Subcutaneous abdominal adipose tissue (tissue), 5 donors: ENCODE measurements around the gene PDXK.
"Not testable (repeated sequence)": the region's sequence is repeated elsewhere in the genome, so short reads cannot be mapped to it uniquely, and the experiment has no call there.

Experiments used
- H3K27ac ChIP-seq: one replicate; pipeline ENCODE4 v1.7.0; 2013; ENCODE audit warnings: low read depth, mild to moderate bottlenecking, inconsistent platforms, low read length, moderate library complexity
- H3K27me3 ChIP-seq, 5 donors: one replicate each; pipeline ENCODE4 v1.7.0; 2013; ENCODE audit warnings: low read length in 5 of 5, inconsistent platforms in 1 of 5; ENCODE audit not compliant: control insufficient read depth in 5 of 5, insufficient read depth in 4 of 5
- H3K36me3 ChIP-seq, 5 donors: one replicate each; pipeline ENCODE4 v1.7.0; 2013; ENCODE audit warnings: low read length in 5 of 5; ENCODE audit not compliant: control insufficient read depth in 5 of 5, insufficient read depth in 5 of 5
- H3K4me1 ChIP-seq, 5 donors: one replicate each; pipeline ENCODE4 v1.7.0; 2013; ENCODE audit warnings: low read length in 5 of 5, mild to moderate bottlenecking in 3 of 5, moderate library complexity in 1 of 5; ENCODE audit not compliant: control insufficient read depth in 5 of 5, insufficient read depth in 5 of 5
- H3K4me3 ChIP-seq, 5 donors: one replicate each; pipeline ENCODE4 v1.7.0; 2013; ENCODE audit warnings: low read length in 5 of 5, low read depth in 1 of 5
- H3K9ac ChIP-seq, 5 donors: one replicate each; pipeline ENCODE4 v1.7.0; 2013; ENCODE audit warnings: low read length in 5 of 5, mild to moderate bottlenecking in 4 of 5, moderate library complexity in 3 of 5
- H3K9me3 ChIP-seq, 5 donors: one replicate each; pipeline ENCODE4 v1.7.0; 2013; ENCODE audit warnings: low read length in 5 of 5; ENCODE audit not compliant: control insufficient read depth in 5 of 5
- donor health status: healthy.
- donor health status: healthy.
- donor health status: healthy.
- donor health status: healthy.
- donor health status: healthy.

PDXK gene

DNA sequence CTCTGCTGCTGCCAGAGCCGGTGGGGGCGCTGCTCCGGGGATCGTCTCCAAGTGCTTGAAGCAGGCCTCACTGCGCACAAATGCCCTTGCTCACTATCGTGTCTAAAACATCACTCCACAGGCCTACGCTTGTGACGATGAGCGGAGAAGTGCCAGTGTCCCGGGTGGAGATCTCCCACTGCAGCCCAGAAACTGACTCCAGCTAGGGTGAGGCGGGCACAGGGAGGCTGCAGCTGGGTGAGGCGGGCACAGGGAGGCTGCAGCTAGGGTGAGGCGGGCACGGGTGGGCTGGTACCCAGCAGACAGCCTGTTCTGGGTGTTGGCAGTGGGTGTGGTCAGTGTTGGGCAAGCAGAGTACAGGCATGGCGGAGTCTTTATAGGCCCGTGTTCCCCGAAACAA lies 22.7 kb upstream of the PDXK start:
- H3K4me1 ChIP-seq: no peaks in the 10 kb centered on the region
- no peaks in the 10 kb centered on the region for H3K27me3 ChIP-seq
- H3K27ac ChIP-seq: no peak overlapping the region
- no peak overlapping the region for H3K4me3 ChIP-seq
- no peak overlapping the region for H3K9ac ChIP-seq
- peaks cover 0 to 5% (median 0%) of the 10 kb centered on the region in 5 donors for H3K9me3 ChIP-seq
- peaks cover 2 to 52% (median 38%) of the 10 kb centered on the region in 5 donors for H3K36me3 ChIP-seq

- H3K9me3 ChIP-seq: peaks cover 0 to 5% (median 0%) of the 10 kb centered on the region in 5 donors
Measured at GRCh38 chr21:43697758-43698643, 20.9 kb upstream of the PDXK start.

GRCh38 chr21:43699492-43699777 lies 19.5 kb upstream of the PDXK start:
- H3K9me3 ChIP-seq, H3K27ac ChIP-seq, H3K27me3 ChIP-seq, H3K9ac ChIP-seq, H3K4me3 ChIP-seq: not testable (repeated sequence)
- Histone ChIP-seq H3K36me3 (peaks cover 0 to 23% (median 10%) of the 10 kb centered on the region in 5 donors), H3K4me1 (peaks cover 0 to 24% (median 20%) of the 10 kb centered on the region in 5 donors)

More at GRCh38 chr21:43697758-43698643, 20.9 kb upstream of the PDXK start:
- peaks cover 0 to 12% (median 9%) of the 10 kb centered on the region in 5 donors for H3K4me1 ChIP-seq
- no peaks in the 10 kb centered on the region for H3K27me3 ChIP-seq
- no peak overlapping the region for H3K9ac ChIP-seq
- no peak overlapping the region for H3K4me3 ChIP-seq
- H3K27ac ChIP-seq: no peak overlapping the region
- peaks cover 2 to 37% (median 22%) of the 10 kb centered on the region in 5 donors for H3K36me3 ChIP-seq

DNA sequence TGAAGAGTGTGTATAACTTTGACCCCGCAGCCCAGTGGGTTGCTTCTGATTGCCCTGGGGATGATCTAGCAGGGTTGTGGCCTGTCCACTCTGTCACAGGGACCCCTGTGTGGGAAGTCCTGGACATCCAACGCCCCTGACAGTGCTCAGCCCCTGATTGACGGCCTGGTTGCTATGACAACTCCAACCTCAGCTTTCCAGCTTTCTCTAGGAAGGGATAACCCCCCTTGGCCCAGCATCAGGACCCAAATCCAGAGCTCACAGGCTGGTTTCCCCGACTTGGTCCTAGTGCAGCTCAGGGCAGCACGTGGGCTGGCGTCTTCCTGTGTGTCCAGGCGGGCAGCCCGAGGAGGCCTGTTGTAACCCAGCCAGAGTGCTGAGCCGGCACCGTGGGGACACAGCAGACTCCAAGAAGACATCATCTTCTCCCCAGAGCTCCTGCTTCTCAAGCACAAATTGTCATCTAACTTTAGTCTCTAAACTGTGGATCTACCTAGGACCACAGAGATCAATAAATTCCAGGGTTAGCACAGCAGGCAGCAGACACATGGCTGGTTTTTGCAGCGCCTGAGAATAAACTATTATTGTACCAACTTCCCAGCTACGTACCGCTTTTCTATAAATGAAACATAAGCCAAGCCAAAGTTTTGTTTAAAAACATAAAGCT lies 18.9 kb upstream of the PDXK start:
- peaks cover 0 to 24% (median 20%) of the 10 kb centered on the region in 5 donors for H3K4me1 ChIP-seq
- peaks cover 0 to 17% (median 6%) of the 10 kb centered on the region in 5 donors for H3K36me3 ChIP-seq
- no peak overlapping the region for H3K9ac ChIP-seq
- H3K27ac ChIP-seq: no peak overlapping the region
- H3K27me3 ChIP-seq: no peaks in the 10 kb centered on the region
- peaks cover 0 to 5% (median 0%) of the 10 kb centered on the region in 5 donors for H3K9me3 ChIP-seq
- no peak overlapping the region for H3K4me3 ChIP-seq

GRCh38 chr21:43701936-43702784 lies 16.8 kb upstream of the PDXK start:
- H3K4me3 ChIP-seq: no peak overlapping the region
- H3K9me3 ChIP-seq: peaks cover 0 to 5% (median 0%) of the 10 kb centered on the region in 5 donors
- H3K27ac ChIP-seq: peak overlapping the region; percentile 85
- no peaks in the 10 kb centered on the region for H3K36me3 ChIP-seq
- H3K9ac ChIP-seq: peak overlapping the region in 1 of 5 donors; percentile 30
- peaks cover 0 to 24% (median 20%) of the 10 kb centered on the region in 5 donors for H3K4me1 ChIP-seq
- H3K27me3 ChIP-seq: no peaks in the 10 kb centered on the region

- Histone ChIP-seq H3K4me3 (no peak overlapping the region), H3K9ac (peak overlapping the region in 1 of 5 donors; percentile 30), H3K9me3 (peaks cover 0 to 5% (median 0%) of the 10 kb centered on the region in 5 donors), H3K27ac (peak overlapping the region; percentile 85), H3K4me1 (peaks cover 0 to 24% (median 20%) of the 10 kb centered on the region in 5 donors), H3K27me3 (no peaks in the 10 kb centered on the region), H3K36me3 (no peaks in the 10 kb centered on the region)
Measured at GRCh38 chr21:43702785-43703034, 16.2 kb upstream of the PDXK start.

- Histone ChIP-seq H3K27me3 (no peaks in the 10 kb centered on the region), H3K36me3 (no peaks in the 10 kb centered on the region), H3K27ac (peak overlapping the region; percentile 85), H3K4me3 (no peak overlapping the region), H3K4me1 (peaks cover 0 to 24% (median 20%) of the 10 kb centered on the region in 5 donors), H3K9ac (peak overlapping the region in 2 of 5 donors; percentile 30 to 50), H3K9me3 (peaks cover 0 to 2% (median 0%) of the 10 kb centered on the region in 5 donors)
Measured at GRCh38 chr21:43703035-43703880, 15.7 kb upstream of the PDXK start.

DNA sequence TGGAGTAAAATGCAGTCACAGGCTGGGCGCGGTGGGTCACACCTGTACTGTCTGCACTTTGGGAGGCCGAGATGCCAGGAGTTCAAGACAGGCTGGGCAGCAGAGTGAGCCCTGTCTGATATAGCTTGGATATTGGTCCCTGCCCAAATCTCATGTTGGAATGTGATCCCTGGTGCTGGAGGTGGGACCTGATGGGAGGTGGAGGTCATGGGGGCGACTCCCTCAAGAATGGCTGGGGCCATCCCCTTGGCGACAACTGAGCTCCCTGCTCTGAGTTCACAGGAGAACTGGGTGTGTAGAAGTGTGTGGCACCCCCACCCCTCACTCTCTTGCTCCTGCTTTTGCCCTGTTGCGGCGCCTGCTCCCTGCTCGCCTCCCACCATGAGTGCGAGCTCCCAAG lies 11.5 kb upstream of the PDXK start:
- Histone ChIP-seq H3K27ac (no peak overlapping the region), H3K9ac (no peak overlapping the region), H3K36me3 (no peaks in the 10 kb centered on the region), H3K27me3 (no peaks in the 10 kb centered on the region), H3K9me3 (peaks cover 0 to 3% (median 0%) of the 10 kb centered on the region in 5 donors), H3K4me1 (peaks cover 0 to 38% (median 26%) of the 10 kb centered on the region in 5 donors), H3K4me3 (no peak overlapping the region)

GRCh38 chr21:43708745-43709381 lies 10.1 kb upstream of the PDXK start:
- Histone ChIP-seq H3K27me3 (no peaks in the 10 kb centered on the region), H3K27ac (no peak overlapping the region), H3K4me3 (no peak overlapping the region), H3K9me3 (peaks cover 0 to 3% (median 0%) of the 10 kb centered on the region in 5 donors), H3K9ac (no peak overlapping the region), H3K36me3 (no peaks in the 10 kb centered on the region), H3K4me1 (peaks cover 0 to 30% (median 18%) of the 10 kb centered on the region in 5 donors)
